Activated T-cell treated with anti-CD3 and anti-CD28 coated beads, Interleukin-2, amount 50 U/mL, for 72 hours (primary cell): ENCODE data around the gene CRACR2A. TPM values are rescaled to one million over a fixed set of nuclear protein-coding genes. Genes with fewer than 3 reads are reported as not detected.
A peak's percentile ranks its signal among the peaks of the same experiment; 100 is the strongest.

Experiments
- ATAC-seq, 2 donors: fragments of 150-1000 bp; cut with Tn5 transposase; replicated peaks in 1 of 2; 2 replicates each; pipeline ENCODE4 v1.10.0; 2021; ENCODE audit warnings: moderate library complexity in 2 of 2, mild to moderate bottlenecking in 1 of 2
- DNase-seq, 2 donors: peaks; one replicate each; pipeline ENCODE4 v3.0.0; 2021 to 2022; ENCODE audit warnings: mixed read lengths in 1 of 2
- H3K27ac Mint-ChIP-seq: one replicate; pipeline ENCODE4 v1.8.0; 2022; ENCODE audit warnings: mild to moderate bottlenecking, moderate library complexity, mixed read lengths
- H3K27me3 Mint-ChIP-seq: one replicate; pipeline ENCODE4 v1.8.0; 2022; ENCODE audit warnings: low read depth, mixed read lengths
- H3K36me3 Mint-ChIP-seq, 2 donors: one replicate each; pipeline ENCODE4 v1.8.0; 2022; ENCODE audit warnings: mixed read lengths in 2 of 2, mild to moderate bottlenecking in 1 of 2; ENCODE audit not compliant: insufficient read depth in 2 of 2
- H3K4me1 Mint-ChIP-seq: one replicate; pipeline ENCODE4 v1.8.0; 2022; ENCODE audit warnings: low read depth, mixed read lengths
- H3K4me3 Mint-ChIP-seq, 2 donors: one replicate each; pipeline ENCODE4 v1.8.0; 2022; ENCODE audit warnings: mild to moderate bottlenecking in 2 of 2, mixed read lengths in 2 of 2, moderate library complexity in 2 of 2
- H3K9me3 Mint-ChIP-seq, 2 donors: one replicate each; pipeline ENCODE4 v1.8.0; 2022; ENCODE audit warnings: mixed read lengths in 2 of 2
- total RNA-seq, 2 donors: library from RNA; stranded (reverse); gene quantifications; one replicate each; pipeline ENCODE4 v1.2.3, GENCODE V29; 2022

Gene CRACR2A
- 10 to 100 TPM; 20.0 to 25.5 TPM for total RNA-seq

GRCh38 chr12:3752741-3753486 lies at the start of gene CRACR2A:
TSS of gene CRACR2A (minus strand) at chr12:3753109. CDS start at chr12:3696999, 56,110 bp downstream.
- peaks cover 54% of the 10 kb centered on the region for H3K4me1 Mint-ChIP-seq
- DNase-seq (peak; percentile 90 to 92), ATAC-seq (peak; percentile 87 to 88)
- peak within 1 kb of the TSS; percentile 80 to 91 for H3K4me3 Mint-ChIP-seq
- peak within 1 kb of the TSS; percentile 92 for H3K27ac Mint-ChIP-seq
- no peaks in the 10 kb centered on the region for H3K9me3 Mint-ChIP-seq
- no peaks in the 10 kb centered on the region for H3K27me3 Mint-ChIP-seq
- H3K36me3 Mint-ChIP-seq, result peaks cover 0 to 3% of the 10 kb centered on the region in 2 donors

DNA sequence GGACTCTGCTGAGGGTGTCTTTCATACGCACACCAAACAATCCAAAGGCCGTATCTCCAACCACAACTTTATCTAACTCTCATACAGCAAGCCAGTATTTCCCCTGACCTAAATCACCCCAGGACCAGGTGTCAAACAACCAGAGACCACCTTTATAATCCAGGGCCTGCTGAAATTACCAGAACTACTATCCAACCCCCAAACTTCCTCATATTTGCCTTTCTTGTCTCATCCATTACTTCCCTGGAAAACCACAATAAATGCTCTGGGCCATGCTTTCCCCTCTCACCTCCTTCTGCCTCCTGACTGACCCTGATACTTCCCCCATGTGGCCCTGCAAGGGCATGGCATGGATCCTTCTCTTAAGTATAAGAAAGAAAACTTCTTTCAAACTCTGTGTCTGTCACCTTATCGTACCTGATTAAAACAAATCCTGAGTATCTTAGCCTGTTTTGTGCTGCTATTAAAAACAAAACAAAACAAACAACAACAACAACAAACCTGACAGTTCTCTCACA lies 44.7 kb upstream of the CRACR2A start:
- DNase-seq (no peak), ATAC-seq (no peak)
- H3K4me1 Mint-ChIP-seq, result peaks cover 7% of the 10 kb centered on the region
- H3K36me3 Mint-ChIP-seq, result no peaks in the 10 kb centered on the region
- H3K27ac Mint-ChIP-seq, result no peak overlapping the region
- no peaks in the 10 kb centered on the region for H3K27me3 Mint-ChIP-seq
- H3K9me3 Mint-ChIP-seq, result no peaks in the 10 kb centered on the region
- H3K4me3 Mint-ChIP-seq, result no peak overlapping the region

DNA sequence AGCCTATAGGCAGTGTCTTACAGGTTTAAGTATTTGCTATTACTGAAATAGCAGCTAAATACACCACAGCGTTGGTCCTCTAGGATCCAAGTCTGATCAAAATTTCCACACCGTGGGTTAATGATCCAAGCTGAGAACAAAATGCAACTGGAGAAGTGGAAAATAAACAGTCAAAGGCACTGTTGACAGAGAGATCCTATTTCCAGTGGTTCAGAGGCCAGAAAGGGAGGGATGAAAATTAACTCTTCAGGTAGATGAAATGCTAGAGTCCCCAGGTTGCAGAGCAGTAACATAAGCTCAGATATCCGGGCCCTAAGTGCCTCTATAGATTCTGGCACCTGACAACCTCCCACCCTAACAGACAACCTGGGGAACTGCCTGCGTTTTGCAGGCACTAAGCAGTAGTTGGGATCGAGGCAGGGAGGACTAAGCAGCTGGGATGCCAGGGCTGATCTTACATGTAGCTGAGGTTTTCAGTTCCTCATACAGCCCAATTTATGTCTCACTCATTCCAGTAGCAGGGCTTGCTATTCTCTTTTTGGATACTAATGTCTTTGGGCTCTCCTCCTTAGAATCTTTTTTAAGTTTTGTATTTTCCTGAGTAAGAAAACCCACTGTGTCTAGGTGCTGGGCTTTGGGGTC lies 42.7 kb upstream of the CRACR2A start:
- peaks cover 7% of the 10 kb centered on the region for H3K4me1 Mint-ChIP-seq
- DNase-seq (no peak), ATAC-seq (no peak)
- H3K9me3 Mint-ChIP-seq, result no peaks in the 10 kb centered on the region
- no peak overlapping the region for H3K27ac Mint-ChIP-seq
- no peaks in the 10 kb centered on the region for H3K27me3 Mint-ChIP-seq
- H3K4me3 Mint-ChIP-seq, result no peak overlapping the region
- H3K36me3 Mint-ChIP-seq, result no peaks in the 10 kb centered on the region

- peak in 1 of 2 donors; percentile 9 for ATAC-seq
- Mint-ChIP-seq H3K9me3 (no peaks in the 10 kb centered on the region), H3K36me3 (no peaks in the 10 kb centered on the region), H3K4me1 (peaks cover 7% of the 10 kb centered on the region), H3K27me3 (no peaks in the 10 kb centered on the region), H3K4me3 (no peak overlapping the region), H3K27ac (no peak overlapping the region)
- DNase-seq, result no peak
Observed at GRCh38 chr12:3795066-3795465, 42.2 kb upstream of the CRACR2A start.

DNA sequence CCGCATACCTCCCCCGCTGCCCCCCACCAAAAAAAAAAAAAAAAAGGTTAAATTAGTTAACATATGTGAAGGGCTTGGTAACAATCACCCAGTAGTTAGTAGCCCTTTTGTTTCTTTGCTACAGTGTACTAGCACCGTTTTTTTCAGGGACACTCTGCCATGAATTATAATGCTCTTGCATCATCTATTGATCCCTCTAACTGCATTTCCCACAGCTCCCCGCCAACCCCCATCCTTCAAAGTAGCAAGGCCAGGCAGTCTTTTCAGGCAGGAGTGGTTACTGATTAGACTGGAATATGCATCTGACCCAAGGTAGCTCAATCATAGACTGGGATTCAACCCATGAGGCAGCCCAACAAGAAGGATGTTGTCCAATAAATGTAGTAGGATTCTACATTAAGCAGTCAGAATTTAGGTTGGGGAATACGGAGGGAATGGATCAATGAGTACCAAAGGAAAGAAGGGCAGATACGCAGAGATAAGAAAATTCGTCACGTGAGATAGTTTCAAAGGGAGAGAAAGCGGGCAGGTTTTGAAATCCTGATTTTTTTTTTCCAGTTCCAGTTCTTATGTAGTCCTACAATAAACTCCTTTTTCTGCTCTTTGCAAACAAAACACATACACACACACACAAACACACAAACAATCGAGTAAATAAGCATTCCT lies 39.8 kb upstream of the CRACR2A start:
- H3K36me3 Mint-ChIP-seq, result peaks cover 2% of the 10 kb centered on the region in 2 donors
- H3K4me3 Mint-ChIP-seq, result no peak overlapping the region
- peaks cover 0 to 2% of the 10 kb centered on the region in 2 donors for H3K9me3 Mint-ChIP-seq
- H3K27ac Mint-ChIP-seq, result no peak overlapping the region
- no peaks in the 10 kb centered on the region for H3K27me3 Mint-ChIP-seq
- peaks cover 7% of the 10 kb centered on the region for H3K4me1 Mint-ChIP-seq
- no peak for DNase-seq
- no peak for ATAC-seq

DNA sequence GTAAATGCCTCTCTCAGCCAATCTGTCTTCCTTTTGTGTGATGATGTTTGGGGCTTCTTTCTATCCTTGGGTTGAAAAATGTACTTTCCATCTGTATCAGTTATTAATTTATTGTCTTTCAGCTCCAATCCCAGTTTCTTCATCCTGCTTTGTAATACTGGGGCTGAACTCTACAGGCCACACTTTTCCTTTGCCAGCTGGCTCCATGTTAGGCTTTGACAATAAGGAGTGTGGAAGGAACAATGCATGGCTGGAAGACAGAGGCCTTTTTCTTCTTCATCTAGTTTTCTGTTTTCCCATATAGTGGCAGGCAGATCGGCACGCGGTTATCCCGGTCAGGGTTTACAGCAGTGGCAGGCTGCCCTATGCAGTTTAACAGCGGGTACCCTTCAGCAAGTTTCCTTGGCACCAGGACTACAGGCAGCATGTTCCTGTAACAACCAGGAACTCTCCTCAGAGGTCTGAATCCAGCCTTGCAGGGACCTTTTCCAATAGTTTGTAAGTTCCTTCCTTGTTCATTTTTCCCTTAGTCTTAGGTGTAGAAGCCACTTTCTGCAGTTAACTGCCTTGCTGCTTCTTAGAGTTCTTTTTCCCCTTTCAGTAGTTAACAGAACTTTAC lies 38.5 kb upstream of the CRACR2A start:
- DNase-seq (no peak), ATAC-seq (no peak)
- no peak overlapping the region for H3K27ac Mint-ChIP-seq
- H3K4me3 Mint-ChIP-seq, result no peak overlapping the region
- peaks cover 0 to 3% of the 10 kb centered on the region in 2 donors for H3K9me3 Mint-ChIP-seq
- peaks cover 7% of the 10 kb centered on the region for H3K4me1 Mint-ChIP-seq
- H3K36me3 Mint-ChIP-seq, result peaks cover 2 to 4% of the 10 kb centered on the region in 2 donors
- no peaks in the 10 kb centered on the region for H3K27me3 Mint-ChIP-seq

- no peak overlapping the region for H3K27ac Mint-ChIP-seq
- no peak for DNase-seq
- no peak for ATAC-seq
- H3K9me3 Mint-ChIP-seq, result peaks cover 0 to 3% of the 10 kb centered on the region in 2 donors
- H3K36me3 Mint-ChIP-seq, result peaks cover 2 to 4% of the 10 kb centered on the region in 2 donors
- peaks cover 7% of the 10 kb centered on the region for H3K4me1 Mint-ChIP-seq
- H3K4me3 Mint-ChIP-seq, result no peak overlapping the region
- H3K27me3 Mint-ChIP-seq, result no peaks in the 10 kb centered on the region
Observed at GRCh38 chr12:3790642-3791041, 37.7 kb upstream of the CRACR2A start.

DNA sequence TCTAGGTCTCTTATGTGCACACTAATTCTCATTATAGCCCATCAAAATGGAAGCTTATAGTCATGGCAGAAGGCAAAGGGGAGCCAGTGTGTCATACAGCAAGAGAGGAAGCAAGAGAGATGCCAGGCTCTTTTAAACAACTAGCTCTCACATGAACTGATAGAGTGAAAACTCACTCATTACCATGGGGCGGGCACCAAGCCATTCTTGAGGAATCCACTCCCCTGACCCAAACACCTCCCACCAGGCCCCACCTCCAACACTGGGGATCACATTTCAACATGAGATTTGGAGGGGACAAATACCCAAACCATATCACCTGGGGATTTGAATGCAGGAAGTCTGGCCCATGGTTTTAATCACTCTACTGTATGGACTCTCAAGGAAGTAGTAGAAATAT lies 36.9 kb upstream of the CRACR2A start:
- Mint-ChIP-seq H3K4me1 (no peaks in the 10 kb centered on the region), H3K36me3 (peaks cover 2 to 4% of the 10 kb centered on the region in 2 donors)

DNA sequence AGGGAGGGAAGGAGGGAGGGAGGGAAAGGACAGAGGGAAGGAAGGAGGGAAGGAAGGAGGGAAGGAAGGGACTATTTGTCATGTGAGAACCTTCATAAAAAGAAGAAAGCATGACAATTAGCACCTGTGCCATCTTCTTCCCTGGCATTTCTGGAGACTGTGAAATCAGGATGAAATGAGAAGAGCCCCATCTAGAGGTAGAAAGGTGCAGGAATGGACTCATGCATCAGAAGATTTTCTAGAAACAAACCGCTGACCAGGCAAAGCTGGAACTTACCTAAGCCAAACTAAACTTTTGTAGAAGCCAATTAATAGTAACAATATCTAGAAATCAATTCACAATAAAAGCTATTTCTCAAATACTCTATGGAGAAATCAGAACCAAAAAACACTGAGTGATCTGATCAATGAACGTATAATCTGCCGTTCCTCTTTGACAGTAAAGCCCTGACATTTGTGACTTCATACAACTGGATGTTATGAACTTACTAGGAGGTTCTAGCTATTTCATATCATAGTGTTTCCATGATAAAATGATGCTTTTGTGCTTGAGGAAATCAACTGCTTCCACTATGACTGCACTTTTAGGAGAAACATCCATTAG lies 24.4 kb upstream of the CRACR2A start:
- Mint-ChIP-seq H3K4me3 (no peak overlapping the region), H3K9me3 (no peaks in the 10 kb centered on the region), H3K36me3 (peaks cover 1 to 3% of the 10 kb centered on the region in 2 donors), H3K4me1 (peaks cover 5% of the 10 kb centered on the region), H3K27ac (no peak overlapping the region), H3K27me3 (no peaks in the 10 kb centered on the region)
- DNase-seq (peak in 1 of 2 donors; percentile 20), ATAC-seq (peak; percentile 43 to 47)

More for the DNA sequence above, 36.9 kb upstream of the CRACR2A start:
- DNase-seq, result no peak
- no peak for ATAC-seq
- Mint-ChIP-seq H3K27ac (no peak overlapping the region), H3K4me3 (no peak overlapping the region), H3K27me3 (no peaks in the 10 kb centered on the region), H3K9me3 (peaks cover 0 to 3% of the 10 kb centered on the region in 2 donors)

- no peak for DNase-seq
- H3K27ac Mint-ChIP-seq, result no peak overlapping the region
- peak; percentile 34 to 82 for ATAC-seq
- no peak overlapping the region for H3K4me3 Mint-ChIP-seq
- no peaks in the 10 kb centered on the region for H3K27me3 Mint-ChIP-seq
- peaks cover 11% of the 10 kb centered on the region for H3K4me1 Mint-ChIP-seq
- H3K9me3 Mint-ChIP-seq, result no peaks in the 10 kb centered on the region
- peaks cover 1 to 3% of the 10 kb centered on the region in 2 donors for H3K36me3 Mint-ChIP-seq
Observed at GRCh38 chr12:3775385-3776035, 22.6 kb upstream of the CRACR2A start.

- Mint-ChIP-seq H3K27me3 (no peaks in the 10 kb centered on the region), H3K36me3 (peaks cover 1 to 3% of the 10 kb centered on the region in 2 donors), H3K27ac (no peak overlapping the region), H3K4me3 (no peak overlapping the region), H3K9me3 (no peaks in the 10 kb centered on the region), H3K4me1 (peaks cover 11% of the 10 kb centered on the region)
- DNase-seq (no peak), ATAC-seq (peak; percentile 32 to 41)
Observed at GRCh38 chr12:3772380-3772779, 19.5 kb upstream of the CRACR2A start.

DNA sequence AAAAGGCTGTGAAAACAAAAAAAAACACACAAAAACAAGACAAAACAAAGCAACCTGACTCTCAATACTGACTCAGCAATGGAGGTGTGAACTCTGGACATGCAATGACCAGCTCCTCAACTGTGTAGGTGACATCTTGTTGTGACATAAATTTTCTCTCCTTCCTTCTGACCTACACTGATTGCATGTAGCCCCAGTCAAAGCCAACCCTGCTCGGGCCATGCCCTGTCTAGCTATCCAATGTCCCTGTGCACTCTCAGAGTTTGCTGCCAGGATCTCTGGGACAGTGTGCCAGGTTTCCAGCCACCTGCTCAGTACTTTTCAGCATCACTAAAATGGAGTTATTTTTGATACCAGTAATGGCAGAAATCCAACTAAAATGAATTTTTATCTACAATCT lies 18.9 kb upstream of the CRACR2A start:
- no peak for DNase-seq
- no peaks in the 10 kb centered on the region for H3K9me3 Mint-ChIP-seq
- no peak overlapping the region for H3K27ac Mint-ChIP-seq
- H3K4me1 Mint-ChIP-seq, result peaks cover 11% of the 10 kb centered on the region
- H3K4me3 Mint-ChIP-seq, result no peak overlapping the region
- no peaks in the 10 kb centered on the region for H3K27me3 Mint-ChIP-seq
- peaks cover 1 to 3% of the 10 kb centered on the region in 2 donors for H3K36me3 Mint-ChIP-seq
- ATAC-seq, result peak in 1 of 2 donors; percentile 59
